Glutamatergic neuron (in vitro differentiated cells): Measurements from ENCODE around the gene OR7D2. TPM values are rescaled to one million over a fixed set of nuclear protein-coding genes. Genes with fewer than 3 reads are reported as not detected.

ENCODE experiments used
- DNase-seq: peaks from one replicate; pipeline ENCODE4 v3.0.0; 2022
- H3K27ac Mint-ChIP-seq: one replicate; pipeline ENCODE4 v1.8.0; 2020; ENCODE audit warnings: mild to moderate bottlenecking, mixed read lengths, inconsistent platforms; ENCODE audit not compliant: unreplicated experiment
- H3K27me3 Mint-ChIP-seq: one replicate; pipeline ENCODE4 v1.8.0; 2020; ENCODE audit warnings: mild to moderate bottlenecking, moderate library complexity, mixed read lengths, inconsistent platforms; ENCODE audit not compliant: unreplicated experiment
- H3K36me3 Mint-ChIP-seq: one replicate; pipeline ENCODE4 v1.8.0; 2020; ENCODE audit warnings: mild to moderate bottlenecking, mixed read lengths, inconsistent platforms; ENCODE audit not compliant: unreplicated experiment
- H3K4me1 Mint-ChIP-seq: one replicate; pipeline ENCODE4 v1.8.0; 2020; ENCODE audit warnings: mild to moderate bottlenecking, low read depth, mixed read lengths, inconsistent platforms; ENCODE audit not compliant: unreplicated experiment
- H3K4me3 Mint-ChIP-seq: one replicate; pipeline ENCODE4 v1.8.0; 2020; ENCODE audit warnings: mild to moderate bottlenecking, mixed read lengths, inconsistent platforms; ENCODE audit not compliant: unreplicated experiment
- H3K9me3 Mint-ChIP-seq: one replicate; pipeline ENCODE4 v1.8.0; 2020; ENCODE audit warnings: mild to moderate bottlenecking, moderate library complexity, mixed read lengths, inconsistent platforms; ENCODE audit not compliant: unreplicated experiment
- total RNA-seq: library from RNA; stranded (reverse); fragmentation: NEBNext Ultra II Directional; extraction: Animal tissue kit (Norgen Biotek cat#: 25700); gene quantifications from one replicate; pipeline ENCODE4 v1.2.1, GENCODE V29; 2021; ENCODE audit not compliant: unreplicated experiment
- TF ChIP-seq, protein P1 (sequence below): fragments of 200-600 bp; sonication (generic); IDR thresholded peaks from one replicate; pipeline ENCODE4 v1.5.0; 2021; ENCODE audit not compliant: partially characterized antibody, unreplicated experiment

The OR7D2 gene
- total RNA-seq, 1 donor from 2014 or later, result not detected

DNA sequence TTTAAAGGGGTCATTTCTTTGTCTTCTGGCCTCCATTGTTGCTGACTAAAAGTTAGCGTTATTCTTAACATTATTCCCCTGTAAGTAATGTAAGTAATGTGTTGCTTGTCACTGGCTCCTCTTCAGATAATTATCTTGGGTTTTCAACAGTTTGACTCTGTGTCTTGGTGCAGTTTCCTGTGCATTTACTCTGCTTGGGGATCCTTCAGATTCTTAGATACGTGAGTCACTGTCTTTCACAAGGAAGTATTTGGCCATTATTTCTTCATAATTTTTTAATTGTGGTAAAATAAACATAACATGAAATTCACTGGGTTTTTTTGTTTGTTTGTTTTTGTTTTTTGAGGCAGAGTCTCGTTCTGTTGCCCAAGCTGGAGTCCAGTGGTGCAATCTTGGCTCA is 13.5 kb upstream of the OR7D2 start:
- Mint-ChIP-seq H3K9me3 (peaks cover 13% of the 10 kb centered on the region), H3K27me3 (peaks cover 2% of the 10 kb centered on the region), H3K27ac (no peak overlapping the region), H3K4me1 (no peaks in the 10 kb centered on the region), H3K4me3 (no peak overlapping the region), H3K36me3 (peaks cover 53% of the 10 kb centered on the region)
- no peak for DNase-seq
- TF ChIP-seq, protein P1, sequence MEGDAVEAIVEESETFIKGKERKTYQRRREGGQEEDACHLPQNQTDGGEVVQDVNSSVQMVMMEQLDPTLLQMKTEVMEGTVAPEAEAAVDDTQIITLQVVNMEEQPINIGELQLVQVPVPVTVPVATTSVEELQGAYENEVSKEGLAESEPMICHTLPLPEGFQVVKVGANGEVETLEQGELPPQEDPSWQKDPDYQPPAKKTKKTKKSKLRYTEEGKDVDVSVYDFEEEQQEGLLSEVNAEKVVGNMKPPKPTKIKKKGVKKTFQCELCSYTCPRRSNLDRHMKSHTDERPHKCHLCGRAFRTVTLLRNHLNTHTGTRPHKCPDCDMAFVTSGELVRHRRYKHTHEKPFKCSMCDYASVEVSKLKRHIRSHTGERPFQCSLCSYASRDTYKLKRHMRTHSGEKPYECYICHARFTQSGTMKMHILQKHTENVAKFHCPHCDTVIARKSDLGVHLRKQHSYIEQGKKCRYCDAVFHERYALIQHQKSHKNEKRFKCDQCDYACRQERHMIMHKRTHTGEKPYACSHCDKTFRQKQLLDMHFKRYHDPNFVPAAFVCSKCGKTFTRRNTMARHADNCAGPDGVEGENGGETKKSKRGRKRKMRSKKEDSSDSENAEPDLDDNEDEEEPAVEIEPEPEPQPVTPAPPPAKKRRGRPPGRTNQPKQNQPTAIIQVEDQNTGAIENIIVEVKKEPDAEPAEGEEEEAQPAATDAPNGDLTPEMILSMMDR, result no peak

DNA sequence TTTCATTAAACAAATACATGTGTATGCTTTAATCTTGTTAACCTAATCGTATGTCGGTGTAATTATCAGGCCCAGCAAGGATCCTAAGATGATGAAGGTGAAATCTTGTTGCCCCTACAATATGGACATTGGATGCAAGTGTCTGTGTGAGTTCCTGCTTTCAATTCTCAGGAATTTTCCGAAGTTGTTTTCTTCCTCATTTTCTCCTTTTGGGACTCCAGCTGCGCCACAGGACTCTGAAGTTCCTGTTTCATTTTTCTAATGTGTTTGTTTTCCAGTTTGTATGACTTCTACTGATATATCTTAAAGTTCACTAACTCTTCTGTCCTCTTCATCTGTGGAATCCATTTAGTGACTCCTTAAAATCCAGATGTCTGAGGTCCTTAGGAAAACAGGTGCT is 11.9 kb upstream of the OR7D2 start:
- TF ChIP-seq, protein P1, result no peak
- H3K4me1 Mint-ChIP-seq, result no peaks in the 10 kb centered on the region
- peaks cover 5% of the 10 kb centered on the region for H3K9me3 Mint-ChIP-seq
- no peak overlapping the region for H3K4me3 Mint-ChIP-seq
- peaks cover 37% of the 10 kb centered on the region for H3K36me3 Mint-ChIP-seq
- no peak for DNase-seq
- no peak overlapping the region for H3K27ac Mint-ChIP-seq
- peaks cover 2% of the 10 kb centered on the region for H3K27me3 Mint-ChIP-seq

DNA sequence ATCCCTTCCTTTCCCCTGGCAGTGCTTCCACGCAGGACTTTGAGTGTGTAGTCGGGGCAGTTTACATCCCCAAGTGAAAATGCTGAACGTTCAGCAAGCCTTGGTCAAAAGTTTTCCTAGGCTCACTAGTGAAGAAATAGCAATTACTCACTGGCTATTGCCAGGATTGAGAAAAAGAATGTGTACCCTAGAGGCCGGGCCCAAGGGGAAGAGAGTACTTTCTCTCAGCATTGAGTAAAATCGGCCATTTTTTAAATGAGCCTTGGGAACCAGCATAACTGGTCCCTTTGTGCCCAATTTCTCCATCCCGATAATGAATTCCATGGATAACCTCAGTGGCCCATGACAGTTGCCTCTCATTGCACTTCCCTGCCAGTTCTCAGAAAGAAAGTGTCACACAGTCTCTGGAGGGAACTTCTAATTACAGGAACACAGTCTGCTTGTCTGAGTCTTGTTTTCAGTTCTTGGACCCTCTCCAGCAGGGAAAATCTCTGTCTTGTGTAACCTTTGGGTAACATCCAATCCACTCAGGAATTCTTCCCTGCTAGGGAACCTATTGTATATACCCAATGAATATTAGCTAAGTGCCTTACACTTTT is 7.3 kb upstream of the OR7D2 start:
- Mint-ChIP-seq H3K4me1 (no peaks in the 10 kb centered on the region), H3K4me3 (no peak overlapping the region), H3K27me3 (peaks cover 2% of the 10 kb centered on the region), H3K36me3 (peaks cover 8% of the 10 kb centered on the region), H3K27ac (no peak overlapping the region), H3K9me3 (peaks cover 9% of the 10 kb centered on the region)
- DNase-seq, result no peak
- TF ChIP-seq, protein P1, result no peak

DNA sequence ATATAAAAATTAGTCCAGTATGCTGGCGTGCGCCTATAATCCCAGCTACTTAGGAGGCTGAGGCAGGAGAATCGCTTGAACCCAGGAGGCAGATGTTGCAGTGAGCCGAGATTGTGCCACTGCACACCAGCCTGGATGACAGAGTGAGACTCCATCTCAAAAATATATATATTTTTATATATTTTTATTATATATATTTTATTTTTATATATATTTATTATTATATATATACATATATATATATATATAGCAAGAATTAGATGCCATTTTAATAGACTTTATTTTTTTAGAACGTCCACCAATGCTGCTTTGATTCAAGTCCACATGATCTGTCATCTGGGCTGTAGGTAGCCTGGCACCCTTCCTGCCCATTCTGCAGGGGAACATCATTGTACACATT is 3.5 kb upstream of the OR7D2 start:
- Mint-ChIP-seq H3K27ac (no peak overlapping the region), H3K27me3 (no peaks in the 10 kb centered on the region), H3K9me3 (peaks cover 14% of the 10 kb centered on the region), H3K4me1 (no peaks in the 10 kb centered on the region), H3K36me3 (peaks cover 5% of the 10 kb centered on the region), H3K4me3 (no peak overlapping the region)
- DNase-seq, result no peak
- TF ChIP-seq, protein P1, result no peak

DNA sequence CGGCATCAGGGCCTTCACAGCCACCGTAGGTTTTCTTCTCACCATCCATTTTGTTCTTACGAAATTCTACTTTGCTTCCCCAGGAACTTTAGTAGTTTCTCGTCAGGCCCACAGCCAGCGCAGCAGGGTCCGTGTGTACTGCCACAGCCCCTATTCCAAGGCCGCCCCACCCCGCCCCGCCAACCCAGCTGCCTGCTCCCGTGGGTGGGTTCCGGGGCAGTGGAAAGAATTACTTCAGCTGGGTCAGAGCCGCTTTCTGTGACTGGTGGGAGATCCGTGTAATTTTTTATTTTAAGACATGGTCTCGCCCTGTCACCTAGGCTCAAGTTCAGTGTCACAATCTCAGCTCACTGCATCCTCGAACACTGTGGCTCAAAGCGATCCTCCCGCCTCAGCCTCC is 4.2 kb downstream of the OR7D2 start:
- Mint-ChIP-seq H3K36me3 (peaks cover 9% of the 10 kb centered on the region), H3K4me3 (no peak overlapping the region), H3K27me3 (no peaks in the 10 kb centered on the region), H3K9me3 (peaks cover 7% of the 10 kb centered on the region), H3K4me1 (no peaks in the 10 kb centered on the region), H3K27ac (no peak overlapping the region)
- TF ChIP-seq, protein P1, result no peak
- no peak for DNase-seq
